ENCODE data around the gene PTK7.

The PTK7 gene

DNA sequence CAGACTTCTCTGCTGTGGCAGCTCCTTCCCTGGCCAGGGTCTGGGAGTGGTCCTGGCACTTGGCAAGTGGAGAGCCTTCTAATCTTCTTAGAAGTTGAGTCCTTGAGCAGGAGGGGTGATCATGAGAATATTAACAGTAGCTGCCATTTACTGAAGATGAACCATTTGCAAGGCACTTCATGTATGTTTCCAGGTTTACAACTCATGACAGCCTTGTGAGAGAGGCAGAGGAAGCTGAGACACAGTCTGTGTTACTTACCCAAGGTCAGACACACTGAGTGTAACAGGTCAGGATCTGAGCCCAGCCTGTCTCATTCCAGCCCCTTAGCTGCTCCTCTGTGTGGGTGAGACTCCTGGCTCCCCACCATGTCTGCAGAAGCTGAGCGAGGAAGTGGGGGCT, 49.4 kb downstream of the PTK7 start:
- Histone ChIP-seq H3K27me3 (ENCODE audit: low read length) (no peaks in the 10 kb centered on the region), H3K79me2 (ENCODE audit: insufficient read depth, low read length) (no peaks in the 10 kb centered on the region), H4K20me1 (ENCODE audit: low read depth, low read length) (no peaks in the 10 kb centered on the region), H3K9ac (ENCODE audit: low read length) (no peak overlapping the region), H2AFZ (ENCODE audit: low read depth, low read length, severe bottlenecking) (no peak overlapping the region), H3K27ac (ENCODE audit: low read depth, low read length) (no peak overlapping the region), H3F3A (ENCODE audit: insufficient read depth) (no peaks in the 10 kb centered on the region), H3K36me3 (ENCODE audit: low read length) (no peaks in the 10 kb centered on the region), H3K4me3 (ENCODE audit: insufficient read depth, low read length, poor library complexity, severe bottlenecking) (no peak overlapping the region), H3K9me3 (ENCODE audit: insufficient read depth, low read length) (no peaks in the 10 kb centered on the region), H3K9me2 (replicated peaks; ENCODE audit: insufficient read depth, low read length) (no peaks in the 10 kb centered on the region), H3K4me2 (ENCODE audit: low read depth, low read length, poor library complexity, severe bottlenecking) (no peak overlapping the region)
- TF ChIP-seq, protein P1, sequence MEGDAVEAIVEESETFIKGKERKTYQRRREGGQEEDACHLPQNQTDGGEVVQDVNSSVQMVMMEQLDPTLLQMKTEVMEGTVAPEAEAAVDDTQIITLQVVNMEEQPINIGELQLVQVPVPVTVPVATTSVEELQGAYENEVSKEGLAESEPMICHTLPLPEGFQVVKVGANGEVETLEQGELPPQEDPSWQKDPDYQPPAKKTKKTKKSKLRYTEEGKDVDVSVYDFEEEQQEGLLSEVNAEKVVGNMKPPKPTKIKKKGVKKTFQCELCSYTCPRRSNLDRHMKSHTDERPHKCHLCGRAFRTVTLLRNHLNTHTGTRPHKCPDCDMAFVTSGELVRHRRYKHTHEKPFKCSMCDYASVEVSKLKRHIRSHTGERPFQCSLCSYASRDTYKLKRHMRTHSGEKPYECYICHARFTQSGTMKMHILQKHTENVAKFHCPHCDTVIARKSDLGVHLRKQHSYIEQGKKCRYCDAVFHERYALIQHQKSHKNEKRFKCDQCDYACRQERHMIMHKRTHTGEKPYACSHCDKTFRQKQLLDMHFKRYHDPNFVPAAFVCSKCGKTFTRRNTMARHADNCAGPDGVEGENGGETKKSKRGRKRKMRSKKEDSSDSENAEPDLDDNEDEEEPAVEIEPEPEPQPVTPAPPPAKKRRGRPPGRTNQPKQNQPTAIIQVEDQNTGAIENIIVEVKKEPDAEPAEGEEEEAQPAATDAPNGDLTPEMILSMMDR (IDR thresholded peaks at IDR 0.05; ENCODE audit: insufficient read depth, low read length, poor library complexity, severe bottlenecking): no peak
- no peak for TF ChIP-seq EZH2phosphoT487 (conservative IDR thresholded peaks at IDR 0.05; ENCODE audit: low read length)

DNA sequence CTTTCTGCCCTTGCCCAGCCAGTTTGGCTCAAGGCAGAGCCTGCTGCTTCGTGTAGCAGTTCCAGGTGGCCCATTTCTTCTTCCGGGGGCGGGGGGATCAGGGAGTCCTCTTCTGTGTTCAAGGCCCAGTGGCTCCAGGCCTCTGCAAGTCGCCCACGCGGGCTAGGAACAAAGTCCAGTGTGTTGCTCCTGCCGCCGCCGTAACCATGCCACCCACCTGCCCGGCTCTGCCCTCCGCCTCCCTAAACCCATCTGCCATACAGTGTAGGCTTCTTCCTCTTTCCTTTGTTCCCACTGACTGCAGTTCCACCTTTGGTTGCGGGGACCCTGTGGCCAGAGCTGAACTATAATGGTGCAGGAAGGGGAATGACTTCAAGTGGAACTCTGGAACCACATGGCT, 51.1 kb downstream of the PTK7 start:
- TF ChIP-seq, protein P1 (IDR thresholded peaks at IDR 0.05; ENCODE audit: insufficient read depth, low read length, poor library complexity, severe bottlenecking): no peak
- TF ChIP-seq EZH2phosphoT487 (conservative IDR thresholded peaks at IDR 0.05; ENCODE audit: low read length): no peak
- Histone ChIP-seq H3K27ac (ENCODE audit: low read depth, low read length) (no peak overlapping the region), H3K79me2 (ENCODE audit: insufficient read depth, low read length) (no peaks in the 10 kb centered on the region), H3K9me2 (replicated peaks; ENCODE audit: insufficient read depth, low read length) (no peaks in the 10 kb centered on the region), H3K27me3 (ENCODE audit: low read length) (no peaks in the 10 kb centered on the region), H3K36me3 (ENCODE audit: low read length) (no peaks in the 10 kb centered on the region), H4K20me1 (ENCODE audit: low read depth, low read length) (no peaks in the 10 kb centered on the region), H3K9me3 (ENCODE audit: insufficient read depth, low read length) (no peaks in the 10 kb centered on the region), H3F3A (ENCODE audit: insufficient read depth) (no peaks in the 10 kb centered on the region), H2AFZ (ENCODE audit: low read depth, low read length, severe bottlenecking) (no peak overlapping the region), H3K9ac (ENCODE audit: low read length) (no peak overlapping the region), H3K4me2 (ENCODE audit: low read depth, low read length, poor library complexity, severe bottlenecking) (no peak overlapping the region), H3K4me3 (ENCODE audit: insufficient read depth, low read length, poor library complexity, severe bottlenecking) (no peak overlapping the region)

DNA sequence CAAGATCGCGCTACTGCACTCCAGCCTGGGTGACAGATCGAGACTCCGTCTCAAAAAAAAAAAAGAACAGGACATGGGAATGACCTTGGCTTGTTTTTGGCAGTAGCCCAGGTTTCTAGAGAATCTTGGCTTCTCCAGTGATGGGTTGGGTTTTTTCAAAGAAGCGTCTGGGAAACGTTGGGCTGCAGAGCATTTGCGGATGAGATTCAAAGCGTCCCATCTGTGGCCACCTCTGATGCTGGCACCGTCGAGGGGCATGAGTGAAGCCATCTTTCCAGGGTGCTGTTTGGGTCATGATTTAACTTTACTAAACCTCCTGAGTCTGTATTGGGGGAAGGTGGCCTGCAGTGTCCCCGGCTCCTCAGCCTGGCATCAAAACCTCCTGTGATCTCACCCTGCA, 51.8 kb downstream of the PTK7 start:
- Histone ChIP-seq H3K36me3 (ENCODE audit: low read length) (no peaks in the 10 kb centered on the region), H3K9ac (ENCODE audit: low read length) (no peak overlapping the region), H3K27me3 (ENCODE audit: low read length) (no peaks in the 10 kb centered on the region), H3K9me3 (ENCODE audit: insufficient read depth, low read length) (no peaks in the 10 kb centered on the region), H3K4me3 (ENCODE audit: insufficient read depth, low read length, poor library complexity, severe bottlenecking) (no peak overlapping the region), H3K79me2 (ENCODE audit: insufficient read depth, low read length) (no peaks in the 10 kb centered on the region), H3K9me2 (replicated peaks; ENCODE audit: insufficient read depth, low read length) (no peaks in the 10 kb centered on the region), H2AFZ (ENCODE audit: low read depth, low read length, severe bottlenecking) (no peak overlapping the region), H3K27ac (ENCODE audit: low read depth, low read length) (no peak overlapping the region), H3K4me2 (ENCODE audit: low read depth, low read length, poor library complexity, severe bottlenecking) (no peak overlapping the region), H4K20me1 (ENCODE audit: low read depth, low read length) (no peaks in the 10 kb centered on the region), H3F3A (ENCODE audit: insufficient read depth) (no peaks in the 10 kb centered on the region)
- TF ChIP-seq, protein P1 (IDR thresholded peaks at IDR 0.05; ENCODE audit: insufficient read depth, low read length, poor library complexity, severe bottlenecking): no peak
- no peak for TF ChIP-seq EZH2phosphoT487 (conservative IDR thresholded peaks at IDR 0.05; ENCODE audit: low read length)

Data from SU-DHL-6 (cell line).